ENCODE measurements around the gene STOX2. TPM values are rescaled to one million over a fixed set of nuclear protein-coding genes. Genes with fewer than 3 reads are reported as not detected.

The STOX2 gene
- 3.1 and 4.2 TPM in 2 replicates for total RNA-seq

DNA sequence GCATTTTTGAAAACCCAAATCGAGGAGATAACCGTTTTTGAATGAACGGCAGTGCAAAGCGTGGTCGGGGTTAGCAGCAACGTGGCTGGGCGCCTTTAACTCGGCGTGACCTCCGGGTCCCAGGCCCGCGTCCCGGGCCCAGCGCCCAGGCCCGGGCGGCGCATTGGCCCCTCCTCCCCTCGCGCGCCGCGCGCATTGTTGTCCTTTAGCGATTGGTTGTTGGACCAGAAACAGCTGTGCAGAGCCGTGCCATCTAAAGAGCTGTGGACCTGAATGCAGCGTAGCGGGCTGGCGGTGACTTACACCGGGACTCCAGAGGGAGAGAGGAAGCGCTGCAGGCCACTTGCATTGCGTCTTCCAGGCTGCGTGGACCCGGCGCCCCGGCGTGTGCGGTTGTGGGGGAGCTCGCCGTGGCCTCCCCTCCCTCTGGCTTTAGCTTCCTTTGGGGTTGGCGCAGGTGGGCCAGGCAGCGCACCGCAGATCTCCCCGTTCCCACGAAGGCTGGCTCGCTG is at the start of gene STOX2:
Gene STOX2, plus strand, starts transcription at position 227 of the 512 bp plus-strand sequence. CDS start 1,484 bp downstream, outside the sequence.

Other genes with a start within 250 kb of the STOX2 start
- gene RWDD4, start 246.1 kb upstream of the STOX2 start, total RNA-seq: 31.0 and 34.1 TPM in 2 replicates
- gene TRAPPC11, start 246.0 kb upstream of the STOX2 start, total RNA-seq: 28.9 and 31.7 TPM in 2 replicates

All from airway epithelial cell (primary cell).